ENCODE results near the gene STOML1.

The STOML1 gene

DNA sequence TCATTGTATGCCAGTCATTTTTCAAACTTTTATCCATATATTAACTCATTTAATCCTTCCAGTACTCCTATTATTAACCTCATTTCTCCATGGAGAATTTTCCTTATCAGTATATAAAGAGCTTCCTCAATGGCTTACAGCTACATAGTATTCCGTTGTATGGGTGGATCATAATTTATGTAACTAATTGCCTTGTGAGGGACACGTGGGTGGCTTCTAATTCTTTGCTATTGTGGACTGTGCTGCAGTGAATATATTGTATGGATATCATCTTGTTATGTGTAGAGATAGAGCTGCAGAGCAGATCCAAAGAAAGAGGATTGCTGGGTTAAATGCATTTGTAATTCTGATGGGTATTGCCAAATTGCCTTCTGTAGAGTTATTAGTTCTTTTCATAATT lies 27.6 kb upstream of the STOML1 start:
- no peak for DNase-seq (ENCODE audit: low spot score)

DNA sequence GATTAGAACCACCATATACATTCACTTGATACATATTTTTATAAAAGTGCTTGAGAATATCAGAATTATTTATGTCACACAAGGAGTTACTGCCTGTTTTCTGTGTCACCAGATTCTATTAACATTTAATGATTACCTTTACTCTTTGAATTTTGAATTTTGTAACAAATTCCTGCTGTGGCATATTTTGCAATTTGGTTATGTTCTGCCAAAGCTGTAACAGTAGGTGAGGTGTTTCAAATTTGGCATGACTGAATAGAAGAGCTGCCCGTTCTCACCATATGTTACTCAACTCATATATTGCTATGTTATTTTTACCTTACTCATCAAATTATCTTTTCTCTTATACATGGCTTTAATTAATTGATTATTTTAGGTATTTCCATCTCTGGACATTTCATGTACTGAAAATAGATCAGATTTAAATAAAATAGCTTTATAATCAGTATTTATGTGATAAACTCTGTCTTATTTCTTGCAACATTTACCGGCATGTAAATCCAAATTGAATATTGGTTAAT lies 21.3 kb upstream of the STOML1 start:
- no peak for DNase-seq (ENCODE audit: low spot score)

DNA sequence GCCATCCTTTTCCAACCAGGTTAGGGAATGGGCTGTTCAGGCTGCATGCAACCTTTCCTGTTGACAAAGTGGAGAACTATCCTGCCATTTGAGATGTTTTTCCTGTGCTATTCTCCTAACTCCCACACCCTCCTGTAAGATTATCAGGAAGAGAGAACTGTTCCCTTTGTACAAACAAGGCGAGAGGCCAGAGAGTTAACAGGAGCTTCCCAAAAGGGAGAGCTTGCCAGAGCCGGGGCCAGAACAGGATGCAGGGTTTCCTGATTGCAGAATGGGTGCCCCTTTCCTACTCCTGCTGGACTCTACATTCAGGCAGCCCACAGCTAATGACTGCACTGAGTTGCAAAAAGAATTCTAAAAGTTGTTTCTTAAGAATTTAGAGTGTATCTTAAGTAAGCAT lies 19.5 kb upstream of the STOML1 start:
- no peak for DNase-seq (ENCODE audit: low spot score)

DNA sequence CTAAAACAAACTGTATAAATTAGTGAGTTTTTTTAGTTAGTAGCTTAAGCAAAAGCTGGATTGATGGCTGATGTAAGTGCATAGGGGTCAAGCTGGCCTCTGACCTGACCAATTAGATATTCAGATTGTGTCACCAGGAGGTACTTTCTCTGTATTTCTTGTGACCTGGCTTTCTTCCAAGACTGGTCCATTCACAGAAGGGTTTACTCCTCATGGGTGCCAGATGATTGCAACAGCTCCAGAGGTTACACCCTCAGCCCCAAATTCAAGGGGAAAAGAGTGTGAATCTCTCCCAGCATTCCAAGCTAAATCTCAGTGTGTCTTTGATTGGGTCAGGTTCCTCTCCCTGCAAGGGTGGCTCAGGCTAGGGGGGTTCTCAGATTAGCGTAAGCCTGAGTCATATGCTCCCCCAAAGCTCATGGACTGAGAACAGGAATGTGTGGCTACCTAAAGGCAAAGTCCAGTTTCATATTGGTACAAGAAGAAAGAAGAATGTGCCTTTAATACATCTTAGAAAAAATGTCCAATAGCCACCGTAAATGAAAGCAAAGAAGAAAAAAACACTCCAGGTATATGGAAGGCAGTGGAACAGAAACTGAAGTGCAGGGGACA lies 18.9 kb upstream of the STOML1 start:
- DNase-seq (ENCODE audit: low spot score) = no peak

DNA sequence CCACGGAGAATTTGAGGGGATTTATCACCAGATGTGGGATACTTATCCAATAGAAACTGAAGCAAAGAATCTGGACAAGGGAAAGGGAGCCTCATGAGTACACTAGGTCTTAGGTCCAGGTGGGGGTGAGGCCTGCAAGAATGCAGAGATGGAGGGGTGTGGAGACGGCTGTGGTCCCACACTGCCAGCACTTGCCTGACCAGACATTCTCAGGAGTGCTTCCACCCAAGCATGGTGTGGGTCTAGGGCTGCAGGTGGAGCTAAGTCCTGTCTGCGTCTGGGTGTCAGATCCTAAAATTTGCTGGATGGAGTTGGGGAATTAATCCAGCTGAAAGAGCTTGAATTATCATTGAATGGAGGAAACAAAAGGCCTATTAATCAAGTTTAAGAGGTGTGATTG lies 16.8 kb upstream of the STOML1 start:
- no peak for DNase-seq (ENCODE audit: low spot score)

DNA sequence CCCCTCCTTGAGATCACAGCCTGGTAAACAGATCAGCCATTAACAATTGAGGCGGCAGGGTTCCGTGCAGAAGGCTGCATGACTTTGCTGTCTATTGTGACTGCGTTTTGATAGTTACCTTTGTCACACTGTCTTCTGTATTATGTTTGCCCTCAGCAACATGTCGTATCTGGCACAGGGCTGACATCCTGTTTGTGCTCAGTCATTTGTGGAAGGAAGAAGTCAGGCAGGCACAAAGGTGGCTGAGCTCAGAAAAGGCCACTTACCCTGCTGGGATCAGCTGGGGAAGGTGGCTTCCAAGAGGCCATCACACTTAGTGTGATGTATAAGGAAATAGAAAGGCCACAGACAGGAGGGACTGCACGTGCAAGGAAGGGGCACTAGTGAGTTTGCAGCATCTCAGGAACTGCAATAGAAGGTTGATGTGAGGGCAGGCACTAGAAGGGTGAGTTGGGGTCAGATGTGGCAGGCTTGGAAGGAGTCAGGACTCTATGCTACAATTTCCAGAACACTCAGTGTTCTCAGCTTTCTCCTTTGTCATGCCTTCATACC lies 15.8 kb upstream of the STOML1 start:
- no peak for DNase-seq (ENCODE audit: low spot score)

DNA sequence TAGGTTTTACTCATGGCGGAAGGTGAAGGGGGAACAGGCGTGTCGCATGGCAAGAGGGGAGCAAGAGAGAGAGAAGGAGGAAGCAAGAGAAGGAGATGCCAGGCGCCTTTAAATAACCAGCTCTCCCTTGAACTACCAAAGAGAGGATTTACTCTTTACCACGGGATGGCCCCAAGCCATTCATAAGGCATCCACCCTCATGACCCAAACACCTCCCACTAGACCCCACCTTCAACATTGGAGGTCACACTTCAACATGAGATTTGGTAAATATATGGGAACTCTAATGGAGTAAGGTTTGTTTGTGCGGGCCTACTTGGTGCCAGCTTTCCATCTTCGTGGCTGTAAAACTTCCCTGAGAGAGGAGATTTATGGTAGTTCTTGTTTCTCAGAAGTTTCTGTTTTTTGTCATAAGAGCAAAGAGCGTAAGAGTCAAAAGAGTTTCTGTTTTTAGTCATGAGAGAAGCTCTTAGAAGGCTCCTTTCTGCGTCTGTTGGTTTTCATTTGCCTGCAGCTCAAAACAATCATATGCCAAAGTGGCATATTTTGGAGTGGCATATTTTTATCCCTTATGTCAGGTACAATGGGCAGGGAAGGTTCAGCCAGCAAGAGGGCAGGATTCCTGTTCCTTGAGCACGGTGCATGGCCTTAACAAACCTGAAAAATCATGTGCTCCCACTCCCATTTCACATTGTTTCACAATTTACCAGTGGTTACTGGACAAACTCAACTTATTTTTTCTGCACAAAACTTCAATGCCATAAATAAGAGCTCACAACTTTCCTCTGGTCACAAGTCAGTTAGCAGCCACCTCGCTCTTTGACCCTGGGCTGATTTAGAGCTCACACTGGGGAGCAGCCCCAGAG lies 14.9 kb upstream of the STOML1 start:
- DNase-seq (ENCODE audit: low spot score) = no peak

DNA sequence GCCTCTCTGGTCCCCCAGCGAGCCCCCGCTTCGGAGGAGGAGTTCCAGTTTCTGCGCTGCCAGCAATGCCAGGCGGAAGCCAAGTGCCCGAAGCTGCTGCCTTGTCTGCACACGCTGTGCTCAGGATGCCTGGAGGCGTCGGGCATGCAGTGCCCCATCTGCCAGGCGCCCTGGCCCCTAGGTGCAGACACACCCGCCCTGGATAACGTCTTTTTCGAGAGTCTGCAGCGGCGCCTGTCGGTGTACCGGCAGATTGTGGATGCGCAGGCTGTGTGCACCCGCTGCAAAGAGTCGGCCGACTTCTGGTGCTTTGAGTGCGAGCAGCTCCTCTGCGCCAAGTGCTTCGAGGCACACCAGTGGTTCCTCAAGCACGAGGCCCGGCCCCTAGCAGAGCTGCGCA lies 5.9 kb upstream of the STOML1 start:
- DNase-seq (ENCODE audit: low spot score) = no peak

DNA sequence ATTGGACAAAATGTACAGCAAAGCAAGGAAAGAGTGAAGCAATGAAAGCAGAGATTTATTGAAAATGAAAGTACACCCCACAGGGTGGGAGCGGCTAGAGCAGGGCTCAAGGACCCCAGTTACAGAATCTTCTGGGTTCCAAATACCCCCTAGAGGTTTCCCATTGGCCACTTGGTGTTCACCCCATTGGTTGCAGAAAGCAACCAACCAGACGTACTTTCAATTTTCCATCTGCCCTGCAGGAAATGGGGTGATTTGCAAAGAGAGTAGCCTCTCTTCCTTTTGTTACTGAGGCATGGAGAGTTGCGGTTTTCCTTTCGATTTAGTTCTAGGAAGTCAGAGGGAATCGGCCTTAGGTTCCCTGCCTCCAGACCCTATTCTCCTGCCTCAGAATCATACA lies 4.8 kb upstream of the STOML1 start:
- no peak for DNase-seq (ENCODE audit: low spot score)

DNA sequence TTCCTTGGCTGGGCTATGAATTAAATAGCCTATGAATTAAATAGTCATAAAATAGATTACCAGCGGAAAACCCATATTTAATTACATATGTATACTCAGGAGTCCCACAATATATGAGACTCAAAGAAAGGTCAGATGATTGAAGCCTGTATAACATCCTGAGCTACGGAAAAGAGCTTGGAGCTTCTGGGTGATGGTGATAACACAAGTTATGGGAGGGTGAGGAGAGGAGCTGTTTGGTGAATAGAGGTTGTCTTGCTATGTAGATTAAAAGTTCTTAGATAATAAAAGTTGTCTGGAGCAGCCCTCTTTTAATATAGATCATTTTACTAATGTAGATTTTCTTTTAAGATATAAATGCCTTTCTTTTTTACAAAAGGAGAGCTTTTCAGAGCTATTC lies 4.2 kb upstream of the STOML1 start:
- no peak for DNase-seq (ENCODE audit: low spot score)

DNA sequence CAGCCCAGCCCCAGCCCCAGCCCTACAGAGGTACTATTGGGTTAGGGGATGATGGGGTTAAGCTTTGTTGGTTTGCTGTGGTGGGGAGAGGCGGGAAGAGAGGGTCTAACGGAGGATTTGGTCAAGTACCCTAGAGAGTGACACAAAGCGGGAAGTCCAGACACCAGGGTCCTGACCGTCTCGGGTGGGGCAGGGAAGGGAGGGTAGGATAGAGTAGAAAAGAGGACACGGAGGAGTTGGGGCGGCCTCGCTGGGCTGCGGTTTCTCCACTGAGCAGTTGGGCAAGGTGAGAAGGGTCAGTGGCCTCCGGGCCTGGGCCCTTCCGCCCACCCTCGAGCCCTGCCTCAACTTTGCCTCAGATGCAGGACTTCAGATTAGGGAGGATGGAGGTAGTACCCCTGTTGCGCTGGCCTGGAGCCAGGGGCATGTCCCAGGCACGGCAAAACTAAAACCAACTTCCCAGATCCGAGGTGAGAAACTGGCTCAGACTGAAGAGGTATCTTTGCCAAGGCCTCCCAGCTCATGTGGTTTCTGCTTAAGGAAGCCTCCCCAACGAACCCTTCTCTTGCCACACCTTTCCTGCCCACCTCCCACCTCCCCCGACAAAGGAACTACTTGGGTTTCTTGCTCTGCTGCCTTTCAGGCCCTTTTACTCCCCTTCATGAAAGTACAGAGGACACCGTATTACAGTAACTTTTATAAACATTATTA lies 3.0 kb upstream of the STOML1 start:
- no peak for DNase-seq (ENCODE audit: low spot score)

DNA sequence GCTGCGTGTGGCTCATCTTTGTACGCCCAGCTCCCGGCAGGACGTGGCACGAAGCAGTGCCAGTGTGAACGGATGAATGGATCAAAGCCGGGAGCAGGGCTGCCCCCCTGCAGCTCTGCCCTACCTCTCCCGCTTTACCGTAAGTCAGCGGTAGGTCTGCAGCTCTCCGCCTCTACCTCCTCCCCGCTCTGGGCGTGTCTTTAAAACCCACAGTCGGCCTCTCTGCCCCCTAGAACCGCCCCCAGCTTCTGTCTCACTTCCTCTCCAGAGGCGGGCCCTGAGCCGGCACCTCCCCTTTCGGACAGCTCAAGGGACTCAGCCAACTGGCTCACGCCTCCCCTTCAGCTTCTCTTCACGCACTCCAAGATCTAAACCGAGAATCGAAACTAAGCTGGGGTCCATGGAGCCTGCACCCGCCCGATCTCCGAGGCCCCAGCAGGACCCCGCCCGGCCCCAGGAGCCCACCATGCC lies 2.4 kb upstream of the STOML1 start, which contains the start of gene PML:
TSS of gene PML (plus strand) at position 304 of the 471 bp plus-strand sequence. CDS start at position 401, 97 bp downstream.
- peak; percentile 94 for DNase-seq (ENCODE audit: low spot score)

DNA sequence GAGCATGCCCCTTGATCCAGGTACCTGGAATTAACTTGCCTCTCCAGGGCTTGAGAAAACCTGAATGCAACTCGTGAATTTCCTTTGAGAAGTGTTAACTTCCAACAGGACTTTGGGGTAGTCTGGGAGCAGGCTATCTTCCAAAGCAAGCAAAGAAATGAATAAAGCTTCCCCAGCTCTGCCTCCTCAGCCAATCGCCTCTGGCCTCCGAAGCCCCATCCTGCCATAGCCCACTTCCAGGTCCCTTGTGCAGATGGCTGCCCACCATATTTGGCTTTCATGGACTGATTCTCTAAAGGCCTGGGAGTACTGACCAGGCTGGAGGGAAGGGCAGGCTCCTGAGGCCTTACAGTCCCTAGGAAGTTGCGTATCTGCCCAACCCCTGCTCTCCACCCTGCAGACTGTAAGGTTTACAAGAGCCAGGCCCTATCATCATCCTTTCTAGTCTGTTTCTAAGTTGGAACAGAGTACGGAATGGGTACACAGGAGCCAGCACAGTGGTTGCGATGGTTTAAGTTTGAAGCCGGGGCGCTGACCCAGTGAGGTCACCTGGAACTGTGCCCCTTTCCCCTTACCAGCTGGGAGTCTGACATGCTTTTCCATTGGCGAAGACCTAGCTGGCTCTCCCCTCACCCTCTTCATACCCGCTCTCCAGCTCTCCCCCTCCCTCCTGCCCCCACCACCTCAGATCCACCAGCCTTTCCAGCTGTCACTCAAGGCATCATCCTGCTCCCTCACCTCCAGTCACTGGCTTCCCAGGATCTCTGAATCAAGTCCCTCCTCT lies 1.3 kb upstream of the STOML1 start:
- DNase-seq (ENCODE audit: low spot score) = no peak

DNA sequence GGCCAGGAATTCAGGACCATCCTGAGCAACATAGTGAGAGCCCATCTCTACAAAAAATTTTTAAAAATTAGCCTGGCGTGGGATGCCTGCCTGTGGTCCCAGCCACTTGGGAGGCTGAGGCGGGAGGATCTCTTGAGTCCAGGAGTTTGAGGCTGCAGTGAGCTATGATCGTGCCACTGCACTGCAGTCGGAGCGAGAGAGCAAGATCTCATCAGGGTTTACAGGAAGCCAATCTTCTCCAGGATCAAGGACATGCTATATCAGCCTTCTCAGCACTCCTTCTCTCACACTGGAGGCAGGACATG lies 451 bp upstream of the STOML1 start:
- no peak for DNase-seq (ENCODE audit: low spot score)

DNA sequence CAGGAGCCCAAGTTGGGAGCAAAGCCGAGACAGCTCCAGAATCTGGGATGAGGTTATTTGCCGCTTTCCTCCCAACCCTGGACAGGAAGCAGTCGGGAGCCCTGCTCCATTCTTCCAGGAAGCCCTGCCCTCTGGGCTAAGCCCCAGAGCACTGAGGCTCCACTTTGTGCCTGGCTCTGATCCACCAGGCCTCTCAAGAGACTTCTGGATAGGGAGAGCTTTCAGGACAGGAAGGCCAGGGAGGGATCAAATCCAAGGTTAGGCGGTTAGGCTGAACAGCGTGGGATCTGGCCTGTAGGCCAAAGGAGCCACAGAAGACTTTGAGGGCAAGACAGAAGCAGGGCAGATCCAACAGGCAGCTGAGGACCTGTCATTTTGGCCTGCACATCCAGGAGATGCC lies 835 bp downstream of the STOML1 start:
- no peak for DNase-seq (ENCODE audit: low spot score)

DNA sequence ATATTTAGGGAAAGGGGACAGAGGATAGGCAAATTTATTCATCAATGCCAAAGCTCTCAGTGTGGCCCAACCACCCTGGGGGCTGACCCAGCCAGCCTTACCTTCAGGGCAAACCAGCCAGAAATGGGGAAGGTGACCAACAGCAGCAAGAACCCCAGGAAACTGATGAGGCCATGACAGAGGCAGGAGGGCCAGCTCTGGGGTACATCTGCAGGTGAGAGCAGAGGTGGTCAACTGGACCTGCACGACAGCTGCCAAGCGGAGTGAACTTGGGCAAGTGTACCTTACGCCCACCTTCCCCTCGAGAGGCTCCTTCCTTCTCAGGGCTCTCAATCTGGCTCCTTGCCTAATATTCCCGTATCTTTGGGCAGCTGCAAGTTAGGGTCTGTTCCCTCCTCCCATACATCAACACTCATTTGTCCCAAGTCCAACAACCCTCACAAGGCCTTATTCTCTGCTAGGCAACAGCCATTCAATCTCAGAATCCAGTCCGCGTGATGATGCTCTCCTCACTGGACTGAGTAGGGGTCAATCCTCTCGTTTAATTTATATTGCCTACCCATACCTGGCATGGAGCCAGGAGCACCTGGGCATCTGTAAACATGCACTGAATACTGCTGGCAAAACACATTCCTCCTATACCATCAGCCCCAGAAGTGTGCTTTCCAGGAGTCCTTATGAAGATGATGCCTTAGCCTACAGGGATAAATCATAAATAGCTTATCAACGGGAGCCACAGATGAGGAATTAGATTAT lies 1.7 kb downstream of the STOML1 start:
- no peak for DNase-seq (ENCODE audit: low spot score)

DNA sequence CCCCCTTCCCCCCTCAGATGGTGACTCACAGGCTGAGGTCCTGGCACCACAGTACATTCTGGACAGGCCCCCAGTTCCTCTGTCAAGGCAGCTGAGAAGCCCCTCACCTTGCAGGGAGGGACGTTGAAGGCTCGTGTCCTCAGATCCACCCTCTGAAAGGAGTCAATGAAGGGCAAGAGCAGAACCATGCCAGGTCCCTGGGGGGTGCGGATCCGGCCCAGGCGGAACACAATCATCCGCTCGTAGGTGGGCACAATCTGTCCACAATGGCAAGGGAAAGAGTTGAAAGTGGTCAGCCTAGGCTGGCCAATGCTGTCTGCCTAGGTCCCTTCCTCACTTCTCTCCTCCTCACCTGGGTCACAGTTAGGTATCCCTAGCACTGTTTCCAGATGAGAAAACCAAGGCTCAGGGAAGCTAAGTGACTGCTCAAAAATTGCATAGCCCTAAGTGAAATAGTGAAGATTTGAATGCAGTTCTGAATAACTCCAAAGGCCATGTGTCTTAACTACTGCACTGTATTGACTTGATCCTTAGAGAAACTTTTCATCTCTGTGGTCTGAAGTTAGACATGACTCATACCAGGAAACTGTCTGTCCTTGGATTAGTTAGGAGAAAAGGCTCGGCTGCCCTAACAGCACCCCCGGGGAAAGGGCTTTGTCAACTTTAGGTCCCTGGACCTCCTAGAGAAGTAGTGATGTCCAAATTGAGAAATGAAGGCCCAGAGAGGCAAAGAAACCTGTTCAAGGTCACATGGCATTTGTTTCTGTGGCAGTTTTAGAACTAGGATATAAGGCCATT lies 2.9 kb downstream of the STOML1 start:
- no peak for DNase-seq (ENCODE audit: low spot score)

DNA sequence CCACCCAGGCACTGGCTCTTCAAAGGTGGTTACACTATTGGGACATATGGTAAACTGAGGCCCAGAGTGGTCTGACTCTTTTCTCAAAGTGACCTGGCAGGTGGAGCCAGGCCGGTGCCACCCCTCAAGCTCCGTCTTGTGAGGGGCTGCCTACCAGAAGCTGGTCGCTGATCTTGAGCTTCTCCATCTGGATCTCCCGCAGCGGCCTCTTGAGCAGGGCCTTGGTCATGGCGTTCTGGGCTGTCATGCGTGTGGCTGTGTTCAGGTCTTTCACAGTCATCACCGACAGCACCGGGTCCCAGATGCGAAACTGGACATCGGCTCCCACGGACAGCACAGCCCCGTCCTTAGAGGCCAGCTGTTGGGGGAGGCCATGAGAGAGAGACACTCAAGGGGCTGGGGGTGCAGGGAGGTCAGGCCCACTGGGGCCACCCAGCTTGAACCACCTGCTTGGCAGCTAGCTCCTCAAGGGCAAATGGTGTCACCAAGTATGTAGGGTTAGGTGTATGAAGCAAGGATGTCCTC lies 3.6 kb downstream of the STOML1 start:
- DNase-seq (ENCODE audit: low spot score) = no peak

DNA sequence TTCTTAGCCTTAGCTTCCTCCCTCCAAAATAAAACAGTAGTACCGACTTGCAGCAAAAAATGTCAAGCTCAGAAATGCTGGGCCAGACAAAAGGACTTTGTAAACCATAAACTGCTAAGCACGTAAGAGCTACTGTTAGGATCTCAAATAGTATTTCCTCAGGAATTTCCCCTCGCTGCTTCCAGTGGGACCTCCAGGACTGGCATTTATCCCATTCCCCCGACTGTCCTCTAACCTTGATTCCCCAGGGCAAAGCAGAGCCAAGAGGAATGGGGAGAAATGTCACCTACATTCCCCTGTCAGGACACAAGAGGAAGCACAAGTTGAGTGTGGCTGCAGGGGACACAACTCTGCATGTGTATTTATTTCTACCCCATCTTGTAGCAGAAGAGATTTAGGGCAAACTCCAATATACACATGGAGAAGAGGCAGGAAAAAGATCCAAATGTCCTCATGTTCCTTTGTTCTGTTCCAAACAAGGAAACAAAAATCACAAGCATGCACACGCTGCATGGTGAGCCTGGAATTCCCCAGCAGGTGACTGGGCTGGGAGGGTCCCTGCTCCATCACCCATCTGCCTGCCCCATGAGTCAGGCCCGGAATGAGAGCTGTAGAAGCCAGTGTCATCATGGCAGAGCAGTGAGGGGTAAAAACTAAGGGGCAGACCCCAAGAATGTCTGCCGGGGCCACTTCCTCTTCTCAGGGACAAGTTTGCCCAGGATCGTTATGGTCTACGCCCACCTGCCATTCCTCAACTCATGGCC lies 4.2 kb downstream of the STOML1 start:
- no peak for DNase-seq (ENCODE audit: low spot score)
